ENCODE results near the gene DUSP15. TPM values are rescaled to one million over a fixed set of nuclear protein-coding genes. Genes with fewer than 3 reads are reported as not detected.

Gene DUSP15
- total and polyA plus RNA-seq, 2 of the 8 experiments (the other 6 are each of a cell fraction or from before 2014, with no cell fraction given), result 0.91 to 3.2 TPM

GRCh38 chr20:31843288-31843687 is 27.0 kb downstream of the DUSP15 start (continued):
- TF ChIP-seq E2F6 (IDR thresholded peaks at IDR 0.05) (no peak), GTF2F1 (IDR thresholded peaks at IDR 0.05; ENCODE audit: borderline replicate concordance, low read depth, low read length) (no peak), GABPA (IDR thresholded peaks at IDR 0.05; ENCODE audit: borderline replicate concordance, insufficient read depth, low read length) (no peak), HDAC2 (IDR thresholded peaks at IDR 0.05; ENCODE audit: borderline replicate concordance in 1 of 2, low read depth in 2 of 2, low read length in 2 of 2) (no peak)

All from H1 (cell line).